HL-60/S4 treated with phorbol 12-myristate 13-acetate at 8.2 ng/mL for 4 days and 3 days (cell line): Measurements from ENCODE around the gene CABYR.

Experiments
- in situ Hi-C: fragments of 300-500 bp; cut with MboI; formaldehyde crosslinking; loops from 2 replicates; pipeline ENCODE4 v1.15.0; 2022; ENCODE audit warnings: low sequenced_read_pairs

The CABYR gene

DNA sequence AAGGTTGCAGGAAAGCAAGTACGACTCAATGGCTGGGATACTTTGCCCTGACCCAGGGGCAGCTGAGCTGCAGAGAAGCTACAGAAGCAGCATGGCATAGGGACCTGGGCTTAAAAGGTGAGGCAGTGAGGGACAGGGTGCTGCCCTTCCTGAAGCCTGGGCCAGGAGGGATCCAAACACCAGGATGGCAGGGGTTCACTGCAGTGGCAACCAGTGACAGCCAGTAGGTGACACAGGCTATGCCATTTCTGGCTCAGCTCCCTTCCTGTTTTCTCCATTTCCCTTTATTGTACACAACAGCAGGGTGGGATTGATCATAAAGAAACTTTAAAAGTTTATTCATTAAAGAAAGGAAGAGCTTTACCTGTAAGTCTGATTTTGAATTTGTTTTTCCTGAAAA lies 48.8 kb downstream of the CABYR start:
- in situ Hi-C loops, result no loop called here

DNA sequence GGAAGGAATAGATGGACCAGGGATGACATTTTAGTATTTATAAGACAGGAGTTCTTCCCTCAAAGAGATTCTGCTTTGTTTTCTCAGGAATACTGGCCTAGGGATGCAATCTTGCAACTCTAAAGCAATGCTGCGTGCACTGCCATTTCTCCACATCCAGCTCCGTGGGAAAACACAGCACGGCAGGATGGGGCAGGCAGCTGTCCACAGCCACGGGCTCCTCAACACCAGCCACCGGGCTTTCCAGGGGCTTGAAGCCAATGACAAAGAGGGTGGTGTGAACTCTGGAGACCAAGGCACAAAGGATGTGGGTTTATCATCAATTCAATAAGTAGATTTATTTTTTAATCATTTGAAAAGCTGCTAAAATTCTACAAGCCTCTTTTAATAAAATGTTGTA lies 49.3 kb downstream of the CABYR start:
- in situ Hi-C loops, result no loop called here

DNA sequence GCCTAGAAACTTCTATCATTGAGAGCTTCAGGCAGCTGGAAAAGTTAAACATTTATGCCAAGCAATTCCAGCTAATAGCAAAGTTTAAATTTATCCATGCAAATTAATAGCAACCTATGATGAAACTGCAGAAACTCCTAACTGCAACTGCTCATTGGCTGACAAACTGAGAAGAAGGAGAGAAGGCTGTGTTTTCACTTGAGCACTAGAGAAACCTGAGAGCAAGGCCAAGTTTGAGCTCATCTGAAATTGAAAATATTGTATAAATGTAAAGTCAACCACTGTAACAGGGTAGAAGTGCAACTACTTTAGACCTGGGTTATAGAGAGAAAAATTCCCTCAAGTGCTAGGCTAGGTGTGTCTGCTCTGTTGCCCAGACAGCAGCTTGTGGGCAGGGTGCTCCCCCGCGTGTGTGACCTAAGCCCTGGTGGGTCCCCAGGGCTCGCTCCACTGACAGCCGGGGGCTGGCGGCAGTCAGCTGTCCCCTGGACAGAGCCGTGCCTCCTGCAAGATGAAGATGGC lies 50.2 kb downstream of the CABYR start:
- in situ Hi-C loops, result no loop called here

DNA sequence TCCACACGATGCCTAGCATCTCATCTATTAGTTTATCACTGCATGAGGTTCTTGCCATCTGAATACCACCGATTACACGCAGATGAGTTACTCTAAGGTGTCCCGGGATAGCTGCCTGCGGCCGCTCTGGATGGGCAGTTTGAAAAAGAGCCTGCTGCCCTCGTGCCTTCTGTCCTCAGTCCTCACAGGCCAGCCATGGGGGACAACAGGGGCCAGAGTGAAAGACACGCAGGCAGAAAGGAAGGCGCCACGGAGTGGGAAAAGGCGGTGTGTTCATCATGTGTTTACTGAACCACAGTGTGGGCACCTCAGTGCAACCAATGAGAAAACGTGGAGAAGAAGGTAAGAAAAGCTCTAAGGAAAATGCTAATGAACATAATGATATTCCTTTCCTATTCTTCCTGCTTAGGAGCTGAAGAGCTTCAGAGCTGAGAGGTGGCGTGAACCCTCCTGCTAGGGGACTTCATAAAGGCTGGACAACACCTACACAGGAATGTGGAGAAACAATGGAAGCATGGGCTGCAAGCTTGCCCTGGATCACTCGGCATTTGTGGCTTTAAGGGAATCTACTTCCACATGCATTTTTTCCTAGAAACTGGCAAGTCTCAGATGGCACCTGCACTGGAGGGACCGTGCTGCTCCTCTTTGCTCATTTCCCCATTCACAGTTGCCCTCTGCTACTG lies 50.9 kb downstream of the CABYR start:
- in situ Hi-C loops, result no loop called here

DNA sequence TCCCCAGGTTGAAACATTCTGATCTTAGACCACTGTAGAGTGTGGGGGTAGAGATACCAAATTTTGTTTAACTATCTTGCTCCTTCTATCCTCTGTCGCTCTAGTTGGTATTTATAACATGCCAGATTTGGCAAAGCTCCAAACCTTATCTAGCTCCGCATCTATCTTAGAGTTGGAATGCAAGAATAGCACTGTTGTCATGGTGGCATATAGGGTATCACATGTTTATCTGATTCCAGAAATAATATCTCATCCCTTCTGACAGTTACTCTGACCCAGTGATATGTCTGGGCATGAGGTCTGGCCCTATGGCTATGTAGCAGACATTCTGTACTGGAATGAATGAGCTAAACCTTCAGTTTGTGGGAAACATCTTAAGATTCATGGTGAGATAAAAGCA lies 51.7 kb downstream of the CABYR start:
- in situ Hi-C loops, result no loop called here

DNA sequence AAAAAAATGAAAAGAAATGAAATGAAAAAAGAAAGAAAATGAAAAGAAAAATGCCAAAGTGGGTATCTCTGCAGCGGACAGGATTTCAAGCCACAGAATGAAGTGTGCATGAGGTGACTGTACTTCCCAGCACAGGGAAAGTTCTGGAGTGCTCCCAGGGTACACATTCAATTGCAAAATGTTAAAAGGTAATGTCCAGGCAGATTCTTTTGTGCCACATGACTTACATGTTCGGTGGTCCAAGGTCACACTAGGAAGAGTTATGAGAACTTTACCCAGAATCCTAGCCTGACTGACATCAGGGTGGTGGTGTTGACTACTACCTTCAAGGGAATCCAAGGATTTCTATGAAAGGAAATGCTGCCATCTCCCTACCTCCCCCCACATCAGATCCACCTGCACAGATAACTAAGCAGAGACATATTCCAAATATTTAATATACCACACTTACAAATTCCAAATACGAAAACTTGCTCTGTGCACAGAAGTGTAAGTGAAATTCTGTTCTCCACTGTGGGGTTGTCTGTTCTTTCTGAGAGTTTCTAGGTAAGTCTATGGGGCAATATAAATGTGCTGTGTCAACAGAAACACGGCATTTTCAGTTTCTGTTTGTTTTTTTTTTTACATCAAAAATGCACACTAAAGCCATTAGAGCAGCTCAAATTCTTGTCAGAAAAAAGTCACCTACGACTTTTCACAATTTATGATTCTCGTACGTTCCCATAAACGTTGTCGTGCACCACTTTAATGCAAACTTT lies 56.6 kb downstream of the CABYR start:
- in situ Hi-C loops, result no loop called here

DNA sequence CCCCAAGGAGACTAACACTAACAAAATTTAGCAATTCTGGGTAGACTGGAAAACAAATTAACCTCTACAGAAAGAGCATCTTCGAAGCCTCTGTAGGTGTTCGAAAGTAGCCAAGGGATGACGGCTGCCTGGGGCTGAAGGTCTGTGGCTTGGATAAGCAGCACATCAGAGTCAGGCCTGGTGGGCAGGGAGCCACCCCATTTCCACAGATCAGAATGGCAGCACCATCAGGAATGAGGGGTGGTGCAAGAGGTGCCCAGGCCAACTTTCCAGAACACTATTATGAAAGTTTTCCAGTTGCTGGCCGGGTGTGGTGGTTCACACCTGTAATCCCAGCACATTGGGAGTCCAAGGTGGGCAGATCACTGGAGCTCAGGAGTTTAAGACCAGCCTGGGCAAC lies 57.9 kb downstream of the CABYR start:
- in situ Hi-C loops, result no loop called here

DNA sequence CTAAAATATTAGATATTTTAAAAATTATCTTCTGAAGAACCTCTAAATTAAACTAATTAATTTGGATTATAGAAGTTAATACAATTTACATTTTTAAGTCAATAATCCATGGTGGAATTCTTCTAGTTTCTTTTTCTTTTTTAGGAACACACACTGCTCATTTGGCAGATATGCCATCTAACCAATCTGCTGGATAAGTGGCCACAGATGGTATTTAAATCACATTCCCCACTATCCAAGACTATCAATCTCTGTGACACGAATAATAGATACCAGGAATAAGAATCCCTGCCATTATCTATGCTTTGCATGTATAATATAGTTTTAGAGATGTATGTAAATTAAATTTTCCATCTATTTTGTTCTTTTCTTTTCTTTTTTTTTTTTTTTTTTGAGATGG lies 58.5 kb downstream of the CABYR start:
- in situ Hi-C loops, result no loop called here

DNA sequence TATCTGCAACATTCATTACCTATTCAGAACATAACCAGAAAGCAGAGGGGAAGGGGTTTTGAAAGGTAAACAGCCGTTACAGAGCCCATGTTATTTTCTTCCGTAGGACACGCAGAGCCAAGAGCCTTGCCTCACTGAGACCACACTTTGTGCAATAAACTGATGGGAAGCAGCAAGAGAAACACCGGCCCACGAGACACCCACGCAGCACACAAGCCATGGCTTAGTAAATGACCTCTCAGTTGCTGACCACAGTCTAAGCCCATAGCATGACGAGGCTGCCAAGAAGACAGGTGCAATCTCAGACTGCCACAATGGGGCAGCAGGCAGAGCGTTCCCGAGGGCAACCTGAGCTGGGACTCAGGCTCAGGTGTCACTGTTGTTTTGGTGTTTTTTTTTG lies 59.6 kb downstream of the CABYR start:
- in situ Hi-C loops, result no loop called here

DNA sequence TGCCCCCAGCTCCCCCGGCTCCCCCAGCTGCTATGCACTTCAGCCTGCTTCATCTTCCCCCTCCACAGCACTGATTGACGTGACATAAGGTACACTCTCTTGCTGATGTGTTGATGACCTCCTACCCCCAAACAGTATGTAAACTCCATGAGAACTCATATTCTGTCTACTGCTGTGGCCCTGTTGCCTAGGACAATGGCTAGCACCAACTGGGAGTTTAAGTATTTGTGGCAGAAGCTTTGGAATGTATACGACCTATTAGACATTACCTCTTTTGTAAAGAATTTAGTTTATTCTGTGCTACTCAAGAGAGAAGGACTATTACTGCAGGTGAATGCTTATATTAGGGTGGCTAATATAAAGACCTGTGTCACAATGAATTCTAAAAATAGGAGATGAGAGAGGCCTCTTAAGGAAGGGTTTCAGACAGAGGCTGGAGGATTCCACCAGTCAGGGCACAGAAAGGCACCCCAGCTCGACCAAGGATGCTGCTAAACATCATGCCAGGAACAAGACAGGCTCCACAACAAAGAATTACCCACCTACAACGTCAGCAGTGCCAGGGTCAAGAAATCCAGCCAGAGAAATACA lies 60.6 kb downstream of the CABYR start:
- in situ Hi-C loops, result no loop called here

DNA sequence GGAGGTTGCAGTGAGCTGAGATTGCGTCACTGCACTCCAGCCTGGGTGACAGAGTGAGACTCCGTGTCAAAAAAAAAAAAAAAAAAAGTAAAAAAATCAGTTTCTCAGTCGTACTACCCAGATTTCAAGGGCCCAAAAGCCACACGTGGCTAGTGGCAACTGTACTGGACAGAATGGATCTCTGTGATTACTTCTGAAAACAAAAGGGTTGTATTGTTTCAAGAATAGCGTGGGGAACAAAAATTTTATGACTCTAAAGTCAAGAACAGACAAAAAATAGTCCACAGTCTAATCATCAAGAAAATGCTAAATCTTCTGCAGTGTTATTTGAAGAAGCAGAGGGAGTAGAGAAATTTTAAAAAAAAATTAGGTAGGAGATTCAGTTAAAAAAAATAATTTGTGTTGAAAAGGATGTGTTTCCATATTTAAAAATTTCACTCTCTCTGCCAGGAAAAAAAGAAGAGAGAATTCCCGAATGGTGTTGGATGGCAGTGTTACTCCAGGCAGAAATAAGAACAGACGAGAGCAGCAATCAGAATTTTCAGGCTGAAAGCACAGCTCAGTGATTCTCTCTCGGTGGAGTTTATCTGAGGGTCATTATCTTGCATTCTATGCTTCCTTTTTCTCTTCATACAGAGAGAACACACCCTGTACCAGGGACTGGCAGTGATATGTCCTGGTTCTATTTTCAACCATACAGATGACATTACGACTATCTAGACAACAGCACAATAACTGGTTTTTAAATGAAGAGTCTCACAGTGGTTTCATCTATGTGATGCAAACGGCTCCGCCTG lies 61.8 kb downstream of the CABYR start:
- in situ Hi-C loops, result no loop called here

DNA sequence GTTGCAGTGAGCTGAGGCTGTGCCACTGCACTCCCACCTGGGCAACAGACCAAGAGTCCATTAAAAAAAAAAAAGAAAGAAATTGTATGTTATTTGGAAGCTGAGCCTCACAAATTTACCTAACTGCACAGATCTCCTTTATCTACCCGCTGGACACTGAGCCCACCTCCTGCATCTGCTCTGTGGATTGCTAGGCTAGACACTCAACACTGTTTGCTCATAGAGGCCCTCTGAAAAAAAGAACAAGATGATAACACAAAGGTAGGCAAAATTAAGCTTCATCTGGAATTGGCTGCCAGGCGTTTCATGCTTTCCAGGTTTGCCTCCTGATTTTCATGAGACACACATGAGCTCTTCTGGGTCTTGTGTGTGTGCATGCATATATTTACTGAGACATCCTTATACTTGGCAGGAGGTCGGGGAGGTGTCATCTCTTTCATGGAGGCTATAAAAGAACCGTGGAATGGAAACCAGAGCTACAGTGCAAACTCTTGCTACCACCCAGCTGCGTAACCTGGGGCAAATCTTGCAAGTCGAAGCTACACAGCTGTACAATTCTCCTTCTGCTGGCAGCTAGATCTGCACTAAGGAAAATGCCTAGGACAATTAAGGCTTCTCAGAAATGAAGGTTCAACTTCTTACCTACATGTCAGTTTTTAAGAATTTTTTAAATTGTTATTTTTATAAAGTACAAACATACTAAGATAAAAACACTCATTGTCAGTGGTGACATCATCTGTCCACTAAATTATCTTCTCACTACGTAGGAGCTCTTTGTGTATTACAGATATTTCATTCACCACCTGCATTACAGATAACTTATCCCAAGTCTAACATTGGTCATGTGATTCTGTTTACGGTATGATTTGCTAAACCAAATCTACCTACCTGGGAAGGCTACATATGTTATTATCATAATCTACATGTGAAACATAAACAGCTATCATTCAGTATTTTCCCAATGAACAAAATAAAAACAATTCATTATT lies 63.1 kb downstream of the CABYR start:
- in situ Hi-C loops, result no loop called here

DNA sequence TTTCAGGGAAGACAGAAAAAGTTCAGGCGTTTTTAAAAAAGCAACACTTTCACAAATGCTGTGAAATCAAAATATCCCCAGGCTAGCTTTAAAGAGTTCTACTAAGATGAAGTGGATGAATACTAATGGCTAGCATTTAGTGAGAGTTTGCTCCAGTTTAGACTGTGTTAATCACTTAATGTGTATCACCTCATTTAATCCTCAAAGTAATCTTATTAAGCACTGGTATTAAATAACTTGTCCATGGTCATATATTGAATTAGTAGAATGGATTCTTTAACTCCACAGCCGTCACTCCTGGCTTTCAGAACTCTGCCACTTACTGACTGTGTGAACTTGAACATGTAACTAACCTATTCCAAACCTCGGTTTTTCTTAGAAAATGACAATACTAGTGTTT lies 66.0 kb downstream of the CABYR start:
- in situ Hi-C loops, result no loop called here

DNA sequence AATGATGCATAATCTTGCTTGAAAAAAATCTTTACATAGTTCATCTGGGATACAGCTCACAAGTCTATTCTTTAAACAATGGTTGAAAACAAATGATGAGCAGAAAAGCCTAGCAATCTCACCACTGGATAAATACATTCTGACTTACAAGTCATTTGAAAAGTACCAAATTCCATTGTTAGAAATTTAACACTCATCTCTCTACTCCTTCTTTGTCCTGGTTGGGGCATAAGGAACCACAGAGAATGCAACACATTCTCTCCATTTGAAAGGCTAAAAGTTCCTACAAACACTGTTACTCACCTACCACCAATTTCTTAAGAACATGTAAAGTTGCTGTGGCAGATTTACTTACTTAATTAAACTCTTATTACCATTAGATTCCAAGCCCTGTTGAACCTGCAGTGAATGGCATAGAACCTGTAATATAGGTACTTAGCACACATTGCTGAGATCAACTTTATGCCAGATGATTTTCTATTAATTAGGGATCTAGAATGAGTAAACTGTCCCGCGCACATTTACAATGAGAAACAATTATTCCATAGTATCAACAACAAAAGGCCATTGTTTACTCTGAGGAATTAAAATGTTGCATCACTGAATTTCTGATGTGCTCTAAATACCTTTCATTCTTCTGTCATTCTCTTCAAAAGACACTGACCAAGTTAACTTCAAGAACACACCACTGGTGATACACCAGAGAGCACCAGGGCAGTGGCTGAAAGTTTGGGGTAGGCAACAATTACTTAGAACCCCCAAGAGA lies 69.6 kb downstream of the CABYR start:
- in situ Hi-C loops, result no loop called here

DNA sequence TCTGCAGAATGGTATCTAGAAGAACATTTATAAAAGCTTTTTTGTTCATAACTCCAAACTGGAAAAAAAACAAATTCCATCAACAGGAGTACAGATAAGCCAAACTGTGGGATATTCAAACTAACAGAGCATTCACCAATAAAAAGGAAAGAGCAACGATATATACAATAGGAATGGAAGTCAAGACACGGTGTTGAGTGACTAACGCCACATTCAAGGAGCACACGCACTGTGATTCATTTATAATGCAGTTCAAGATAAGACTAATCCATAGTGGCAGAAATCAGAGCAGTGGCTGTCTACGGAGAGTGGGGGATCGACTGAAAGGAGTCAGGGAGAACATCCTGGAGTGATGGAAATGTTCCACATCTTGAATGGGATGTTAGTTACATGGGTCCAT lies 70.7 kb downstream of the CABYR start:
- in situ Hi-C loops, result no loop called here
